AG08396 (cell line): Measurements from ENCODE around the gene IMP4.
"Not testable (repeated sequence)": the region's sequence is repeated elsewhere in the genome, so short reads cannot be mapped to it uniquely, and the experiment has no call there.

ENCODE experiments used
- DNase-seq: peaks from one replicate; pipeline ENCODE4 v3.0.0; 2012; ENCODE audit warnings: low spot score, mixed read lengths

Gene IMP4, protein sequence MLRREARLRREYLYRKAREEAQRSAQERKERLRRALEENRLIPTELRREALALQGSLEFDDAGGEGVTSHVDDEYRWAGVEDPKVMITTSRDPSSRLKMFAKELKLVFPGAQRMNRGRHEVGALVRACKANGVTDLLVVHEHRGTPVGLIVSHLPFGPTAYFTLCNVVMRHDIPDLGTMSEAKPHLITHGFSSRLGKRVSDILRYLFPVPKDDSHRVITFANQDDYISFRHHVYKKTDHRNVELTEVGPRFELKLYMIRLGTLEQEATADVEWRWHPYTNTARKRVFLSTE

DNA sequence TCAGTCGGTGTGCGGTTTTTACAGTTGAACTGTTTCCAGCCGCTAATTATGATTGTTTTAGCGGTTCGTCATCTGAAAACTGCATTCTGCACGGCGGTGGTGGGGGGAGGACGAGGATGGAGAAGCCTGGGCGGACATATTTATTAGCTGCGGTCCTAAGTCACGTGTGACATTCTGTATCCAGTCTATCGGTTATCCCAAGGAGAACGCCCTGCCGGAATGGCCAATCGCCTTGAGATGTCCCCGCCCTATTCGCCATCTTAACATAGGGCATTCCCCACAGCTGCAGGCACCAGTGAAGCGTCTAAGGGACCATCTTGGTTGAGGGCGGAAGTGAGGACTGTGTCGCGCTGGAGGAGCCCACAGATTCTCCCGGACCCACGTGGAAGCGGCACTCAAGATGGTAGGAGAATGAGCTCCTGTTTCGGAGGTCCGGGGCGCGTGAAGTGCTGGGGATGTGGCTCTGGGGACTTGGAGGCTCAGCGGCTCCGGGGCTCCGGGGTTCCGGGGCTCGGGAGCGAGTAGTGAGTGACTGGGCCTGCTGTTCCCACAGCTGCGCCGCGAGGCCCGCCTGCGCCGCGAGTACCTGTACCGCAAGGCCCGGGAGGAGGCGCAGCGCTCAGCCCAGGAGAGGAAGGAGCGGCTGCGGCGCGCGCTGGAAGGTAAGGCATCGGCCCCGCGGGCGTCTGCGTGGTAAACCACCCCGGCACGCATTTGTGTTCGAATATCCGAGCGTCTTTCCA is at the start of gene IMP4:
TSS of gene IMP4 (plus strand) at position 365 of the 743 bp plus-strand sequence. CDS start at position 401, 36 bp downstream.
- DNase-seq = peak; percentile 93

GRCh38 chr2:130300258-130300969 is 42.3 kb upstream of the IMP4 start:
- no peak for DNase-seq

GRCh38 chr2:130300970-130301348 is 41.7 kb upstream of the IMP4 start:
- no peak for DNase-seq

- no peak for DNase-seq
Observed at GRCh38 chr2:130302164-130302886, 40.4 kb upstream of the IMP4 start.

GRCh38 chr2:130303169-130303568 is 39.5 kb upstream of the IMP4 start:
- no peak for DNase-seq

GRCh38 chr2:130304726-130305125 is 38.0 kb upstream of the IMP4 start:
- DNase-seq = no peak

DNA sequence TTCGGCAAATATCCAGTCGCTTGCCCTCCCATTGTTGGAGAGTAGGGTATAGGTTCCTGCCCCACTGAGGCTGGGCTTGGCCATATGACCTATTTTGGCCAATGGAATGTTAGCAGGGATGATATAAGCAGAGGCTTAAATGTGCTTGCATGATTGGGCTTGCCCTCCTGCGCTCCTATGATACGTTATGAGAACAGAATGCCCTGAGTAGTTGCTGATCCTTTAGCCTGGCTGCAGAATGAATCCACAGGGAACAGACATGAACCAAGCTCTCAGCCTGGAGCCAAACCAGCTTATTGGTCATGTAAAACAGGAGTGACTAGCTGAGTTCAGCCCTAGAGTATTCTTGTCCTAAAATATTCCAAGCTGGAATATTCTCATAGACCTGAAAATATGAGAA is 34.8 kb upstream of the IMP4 start:
- DNase-seq = no peak

DNA sequence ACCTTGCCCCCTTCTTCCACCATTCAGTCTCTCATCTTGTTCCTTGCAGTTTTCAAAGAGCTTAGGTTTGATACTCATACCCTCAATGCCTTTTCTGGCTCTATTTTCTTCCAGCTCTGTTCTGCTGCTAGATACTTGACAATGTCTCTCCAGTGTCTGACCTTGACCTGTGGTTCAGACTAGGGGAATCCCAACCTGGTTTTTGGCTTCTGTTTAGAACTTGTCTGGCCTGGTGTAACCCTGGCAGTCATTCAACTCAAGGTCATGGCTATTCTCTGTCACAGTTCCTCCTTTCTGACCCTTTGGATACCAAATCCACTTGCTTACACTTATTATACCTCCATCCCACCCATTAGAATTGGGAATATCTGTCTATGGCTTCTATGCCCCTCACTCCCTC is 31.8 kb upstream of the IMP4 start:
- no peak for DNase-seq

- no peak for DNase-seq
Observed at GRCh38 chr2:130313812-130314334, 28.8 kb upstream of the IMP4 start.

- DNase-seq = no peak
Observed at GRCh38 chr2:130314377-130314776, 28.3 kb upstream of the IMP4 start.

- no peak for DNase-seq
Observed at GRCh38 chr2:130316596-130316995, 26.1 kb upstream of the IMP4 start.

DNA sequence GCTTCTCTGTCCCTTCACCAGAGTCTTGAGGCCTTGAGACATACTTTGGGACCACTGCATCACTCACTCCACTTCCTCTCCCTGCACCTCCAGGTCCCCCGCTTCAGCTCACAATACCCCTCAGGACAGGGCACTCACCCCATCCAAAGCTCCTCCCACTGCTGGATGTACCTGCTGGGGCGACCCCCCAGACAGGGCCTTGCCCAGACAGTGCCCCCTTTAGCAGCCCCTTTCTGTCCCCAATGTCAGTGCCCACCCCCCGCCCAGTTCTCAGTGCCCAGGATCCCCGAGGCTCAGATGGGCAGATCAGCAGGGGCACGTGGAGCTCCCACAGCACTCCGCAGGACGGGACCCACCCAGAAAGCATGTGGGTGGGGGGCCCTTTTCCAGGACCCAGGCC is 23.8 kb upstream of the IMP4 start:
- DNase-seq = no peak

DNA sequence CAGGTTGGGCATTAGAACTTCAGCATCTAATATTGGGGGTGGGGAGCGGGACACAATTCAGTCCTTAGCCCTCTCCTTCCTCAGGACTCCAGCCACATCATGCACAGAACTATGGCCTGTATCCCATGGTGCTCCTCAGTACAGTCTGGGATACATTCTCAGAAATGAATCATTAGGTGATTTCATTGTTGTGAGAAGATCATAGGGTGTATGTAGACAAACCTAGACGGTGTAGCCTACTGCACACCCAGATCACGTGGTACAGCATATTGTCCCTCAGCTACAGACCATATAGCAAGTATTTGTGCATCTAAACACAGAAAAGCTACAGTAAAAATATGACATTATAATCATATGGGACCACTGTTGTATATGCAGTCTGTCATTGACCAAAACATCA is 23.2 kb upstream of the IMP4 start:
- no peak for DNase-seq

- DNase-seq = no peak
Observed at GRCh38 chr2:130327703-130328527, 14.8 kb upstream of the IMP4 start.

DNA sequence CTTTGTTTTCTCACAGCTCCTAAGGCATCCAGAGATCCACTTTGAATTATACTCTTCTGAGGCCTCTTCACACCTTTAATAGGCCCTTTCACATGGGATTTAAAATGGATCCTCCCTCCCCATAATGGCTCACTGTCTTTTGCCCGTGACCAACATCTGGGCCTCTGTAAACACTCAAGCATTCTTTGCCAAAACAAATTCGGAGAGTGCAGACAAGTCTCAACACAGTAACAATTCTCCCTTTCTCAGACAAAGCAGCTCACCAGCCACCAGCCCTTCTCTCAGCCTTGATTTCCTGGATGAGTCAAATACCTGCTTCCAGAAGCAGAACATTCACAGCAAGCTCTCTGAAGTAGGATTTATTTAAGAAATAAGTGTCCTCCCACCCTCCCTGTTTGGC is 14.0 kb upstream of the IMP4 start:
- DNase-seq = peak; percentile 18

DNA sequence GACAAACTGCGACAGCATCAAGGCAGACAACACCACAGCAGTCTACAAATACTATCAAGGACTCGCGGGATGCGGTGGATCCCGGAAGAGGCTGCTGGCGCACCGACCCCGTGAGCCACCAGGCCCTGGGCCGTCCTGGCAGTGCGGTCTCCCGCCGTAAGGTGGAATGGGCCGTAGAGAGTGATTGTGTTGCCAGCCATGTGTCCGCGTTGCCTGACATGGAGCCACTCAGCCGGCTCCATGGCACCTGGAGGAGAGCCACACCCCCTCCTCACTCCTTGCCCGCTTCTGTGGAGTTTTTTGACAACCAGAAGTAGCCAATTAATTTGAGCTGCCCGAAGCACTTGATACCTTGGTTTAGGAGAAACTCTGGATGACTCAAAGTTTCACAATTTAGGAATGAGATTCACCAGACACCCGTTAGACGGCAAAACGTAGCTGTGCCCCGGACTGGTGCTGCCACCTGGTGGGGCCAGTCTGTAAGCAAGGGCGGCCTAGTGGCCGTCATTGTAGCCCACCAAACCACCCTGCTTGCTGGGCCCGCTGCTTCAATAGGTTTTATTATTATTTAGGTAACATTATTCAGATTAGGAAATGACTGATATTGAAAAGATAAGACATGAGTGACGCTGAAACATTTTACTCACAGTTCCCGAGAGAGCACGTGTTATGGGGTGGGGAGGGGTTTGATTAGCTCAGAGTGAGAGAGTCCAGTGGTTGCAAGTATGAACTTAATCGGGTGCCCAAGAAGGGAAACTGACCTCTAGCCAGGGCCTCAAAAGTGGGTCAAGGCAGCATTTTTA is 10.2 kb upstream of the IMP4 start:
- peak; percentile 88 for DNase-seq

- DNase-seq = not testable (repeated sequence)
Observed at GRCh38 chr2:130333253-130333652, 9.4 kb upstream of the IMP4 start.

GRCh38 chr2:130334026-130334425 is 8.7 kb upstream of the IMP4 start:
- DNase-seq = no peak

DNA sequence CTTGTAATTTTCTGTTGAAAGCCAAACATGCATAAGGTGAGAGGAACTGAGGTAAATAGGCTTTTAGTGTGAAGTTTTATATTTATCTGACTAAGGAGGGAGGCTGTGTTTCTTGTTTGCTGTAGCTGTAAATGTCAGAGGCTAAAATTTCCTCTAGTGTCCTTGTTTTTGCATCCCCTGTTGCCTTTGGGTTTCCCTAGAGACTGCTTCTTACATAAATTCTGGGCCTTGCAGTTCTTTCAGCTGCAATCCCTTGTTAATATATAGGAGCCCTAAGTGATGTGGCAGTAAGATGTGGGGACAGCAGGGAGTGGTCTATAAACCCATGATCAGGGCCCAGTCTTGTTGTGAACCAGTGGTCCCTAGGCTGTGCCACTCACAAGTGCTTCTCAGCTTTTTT is 7.5 kb upstream of the IMP4 start:
- no peak for DNase-seq

DNA sequence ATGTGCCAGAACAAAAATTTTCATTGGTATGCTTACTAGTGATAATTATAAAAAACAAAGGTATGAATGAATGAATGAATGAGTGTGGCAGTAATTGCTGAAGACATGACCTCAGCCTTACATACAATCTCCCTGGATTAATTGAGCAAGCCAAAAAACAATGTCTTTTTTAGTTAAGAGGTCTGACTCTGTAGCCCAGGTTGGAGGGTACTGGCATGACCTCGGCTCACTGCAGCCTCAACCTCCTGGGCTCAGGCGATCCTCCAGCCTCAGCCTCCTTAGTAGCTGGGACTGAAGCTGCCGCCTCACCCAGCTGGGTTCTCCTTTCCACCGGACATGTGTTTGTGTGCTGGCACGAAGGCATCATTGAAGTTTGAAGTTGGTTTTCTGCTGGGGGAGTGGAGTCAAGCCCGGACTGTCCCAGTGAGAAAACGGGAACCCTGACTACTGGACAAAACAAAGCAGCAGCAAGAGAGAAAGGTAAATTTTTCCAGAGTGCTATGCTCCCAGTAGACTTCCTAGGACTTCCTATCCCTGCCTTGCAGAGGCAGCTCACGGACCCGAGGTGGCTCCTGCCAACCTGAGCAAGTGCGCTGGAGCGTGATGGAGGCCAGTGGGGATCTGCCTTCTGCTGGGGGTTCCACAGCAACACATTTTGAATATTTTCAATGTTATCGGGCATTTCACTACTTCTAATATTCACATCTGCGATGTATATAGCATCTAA is 6.4 kb upstream of the IMP4 start:
- DNase-seq = no peak
